GM12878 (cell line): ENCODE data around the gene ARRB2. TPM values are rescaled to one million over a fixed set of nuclear protein-coding genes. Genes with fewer than 3 reads are reported as not detected.
A peak's percentile ranks its signal among the peaks of the same experiment; 100 is the strongest.

Source experiments
- ATAC-seq: fragments of 200-7000 bp; cut with Tn5 transposase; 3 replicates; pipeline ENCODE4 v1.9.1; 2020; ENCODE audit warnings: mild to moderate bottlenecking, moderate library complexity
- BruUV-seq: library from RNA; stranded (reverse); fragments of 400-500 nt; replicated peaks from 2 replicates; lab custom pipeline; 2021; lab: Mats Ljungman, UMichigan
- CTCF ChIA-PET: fragments of 300-600 bp; sonication (Branson Sonifier 250); formaldehyde crosslinking; extraction: SDS; loops from one replicate; lab custom pipeline; 2021; ENCODE audit warnings: inconsistent platforms; lab: Yijun Ruan, JAX
- POLR2A ChIA-PET: fragments of 350-600 bp; formaldehyde crosslinking; extraction: SDS; loops from one replicate; lab custom pipeline; 2021; ENCODE audit warnings: inconsistent platforms; lab: Charles Lee
- RAD21 ChIA-PET: fragments of 300-600 bp; sonication (Branson Sonifier 250); formaldehyde crosslinking; loops from one replicate; lab custom pipeline; 2023; ENCODE audit warnings: antibody characterized with exemption; ENCODE audit not compliant: unreplicated experiment; lab: Charles Lee
- SMC1A ChIA-PET: fragments of 300-600 bp; sonication (Branson Sonifier 250); formaldehyde crosslinking; loops from one replicate; lab custom pipeline; 2023; ENCODE audit not compliant: unreplicated experiment, uncharacterized antibody; lab: Charles Lee
- DNase-seq: peaks from one replicate; pipeline ENCODE4 v3.0.0-alpha.2; 2011; ENCODE audit warnings: low read depth, low spot score
- FAIRE-seq: peaks from 3 replicates; lab custom pipeline; 2011; peaks lifted over from hg19 to GRCh38; lab: Jason Lieb, UNC
- H2AFZ ChIP-seq: 2 replicates; pipeline ENCODE4 v1.6.0; 2011; ENCODE audit warnings: low read depth, low read length, control low read depth; ENCODE audit not compliant: control insufficient read depth
- H3K27ac ChIP-seq: 2 replicates; pipeline ENCODE4 v1.5.1; 2011; ENCODE audit warnings: control low read depth; ENCODE audit not compliant: control insufficient read depth, insufficient read depth
- H3K27me3 ChIP-seq, 2 experiments: replicated peaks in 1 of 2; 2 replicates each; pipeline versions ENCODE4 v1.6.0 to v1.6.1; 2011; ENCODE audit warnings: low read length in 1 of 2; ENCODE audit not compliant: control insufficient read depth in 2 of 2, insufficient read depth in 2 of 2
- H3K36me3 ChIP-seq, 2 experiments: 2 replicates each; pipeline ENCODE4 v1.5.1; 2011; ENCODE audit warnings: low read length in 1 of 2; ENCODE audit not compliant: control insufficient read depth in 2 of 2, insufficient read depth in 2 of 2
- H3K4me1 ChIP-seq: 2 replicates; pipeline ENCODE4 v1.6.1; 2011; ENCODE audit warnings: mild to moderate bottlenecking, low read length, moderate library complexity, mixed read lengths; ENCODE audit not compliant: control insufficient read depth, insufficient read depth
- H3K4me2 ChIP-seq: 2 replicates; pipeline ENCODE4 v1.6.0; 2011; ENCODE audit warnings: control low read depth; ENCODE audit not compliant: control insufficient read depth, insufficient read depth
- H3K4me3 ChIP-seq: fragments of 200-600 bp; sonication (generic); 2 replicates; pipeline ENCODE4 v1.5.1; 2016
- H3K79me2 ChIP-seq: 2 replicates; pipeline ENCODE4 v1.6.0; 2011; ENCODE audit warnings: low read length; ENCODE audit not compliant: control insufficient read depth, insufficient read depth
- H3K9ac ChIP-seq: 2 replicates; pipeline ENCODE4 v1.8.0; 2011; ENCODE audit warnings: low read length, control low read depth, mixed read lengths; ENCODE audit not compliant: control insufficient read depth, insufficient read depth
- H3K9me3 ChIP-seq: replicated peaks from 3 replicates; pipeline ENCODE4 v1.5.1; 2011; ENCODE audit warnings: mild to moderate bottlenecking, low read length; ENCODE audit not compliant: control insufficient read depth, insufficient read depth
- H4K20me1 ChIP-seq: 2 replicates; pipeline ENCODE4 v1.6.0; 2011; ENCODE audit not compliant: control insufficient read depth, insufficient read depth
- ASH2L ChIP-seq: fragments of 300-600, 200-600 bp; sonication (generic); IDR thresholded peaks from 2 replicates; pipeline ENCODE4 v1.6.1; 2017; ENCODE audit warnings: low read depth, mild to moderate bottlenecking, borderline replicate concordance
- BCL3 ChIP-seq: IDR thresholded peaks from 2 replicates; pipeline ENCODE4 v1.6.1; 2011; ENCODE audit warnings: borderline replicate concordance, low read depth, mild to moderate bottlenecking, moderate library complexity, low read length; ENCODE audit not compliant: insufficient read depth, poor library complexity, severe bottlenecking
- BHLHE40 ChIP-seq, 2 experiments: fragments of 450-650 bp in 1 of 2; IDR thresholded peaks; 2 replicates each; pipeline ENCODE4 v1.6.1; 2011 to 2017; ENCODE audit warnings: low read depth in 2 of 2, borderline replicate concordance in 1 of 2, improper control_type of control experiment in 1 of 2, low read length in 1 of 2, mild to moderate bottlenecking in 1 of 2
- BRCA1 ChIP-seq: IDR thresholded peaks from 2 replicates; pipeline ENCODE4 v1.6.1; 2011; ENCODE audit warnings: low read depth, low read length, improper control_type of control experiment
- CBX3 ChIP-seq: fragments of 200-600 bp; sonication (generic); IDR thresholded peaks from 2 replicates; pipeline ENCODE4 v1.6.1; 2016; ENCODE audit warnings: low read depth, borderline replicate concordance
- MTA2 ChIP-seq: fragments of 450-650 bp; IDR thresholded peaks from 2 replicates; pipeline ENCODE4 v1.6.1; 2016; ENCODE audit warnings: low read depth, mild to moderate bottlenecking, moderate library complexity
- MYC ChIP-seq: IDR thresholded peaks from 2 replicates; pipeline ENCODE4 v1.6.1; 2011; ENCODE audit warnings: mild to moderate bottlenecking, low read length, moderate library complexity, inconsistent platforms; ENCODE audit not compliant: insufficient read depth, insufficient replicate concordance, insufficient read length, severe bottlenecking
- NFYA ChIP-seq: IDR thresholded peaks from 2 replicates; pipeline ENCODE4 v1.6.1; 2011; ENCODE audit warnings: low read depth, mild to moderate bottlenecking, low read length, improper control_type of control experiment, borderline replicate concordance
- NR2F1 ChIP-seq: fragments of 450-650 bp; conservative IDR thresholded peaks from 2 replicates; pipeline ENCODE4 v1.6.1; 2017; ENCODE audit warnings: mild to moderate bottlenecking
- PBX3 ChIP-seq: IDR thresholded peaks from 2 replicates; pipeline ENCODE4 v1.6.1; 2011; ENCODE audit warnings: mild to moderate bottlenecking, low read depth, low read length, moderate library complexity; ENCODE audit not compliant: insufficient replicate concordance
- SP1 ChIP-seq: IDR thresholded peaks from one replicate; pipeline ENCODE4 v1.6.1; 2011; ENCODE audit warnings: low read depth, low read length
- SREBF2 ChIP-seq: IDR thresholded peaks from 2 replicates; pipeline ENCODE4 v1.6.1; 2012; ENCODE audit warnings: mild to moderate bottlenecking, low read length
- WGBS: methylation state at CpG from one replicate; pipeline ENCODE4 v1.1.6; 2016; ENCODE audit warnings: low lambda C conversion rate; ENCODE audit not compliant: insufficient replicate concordance, insufficient coverage; ENCODE audit errors: missing lambda C conversion rate; 5-methylcytosine and 5-hydroxymethylcytosine counted together
- in situ Hi-C: fragments of 300-500 bp; cut with MboI; formaldehyde crosslinking; loops from 9 replicates; pipeline ENCODE4 v1.14.3; 2018; ENCODE audit warnings: mixed read lengths
- intact Hi-C: fragments of 100-400 bp; cut with micrococcal nuclease; formaldehyde crosslinking; loops from one replicate; pipeline ENCODE4 v1.14.2; 2022; ENCODE audit not compliant: unreplicated experiment
- polyA plus RNA-seq, 11 experiments: library from polyadenylated mRNA; depleted of rRNA in 4 of 11; unstranded in 6 of 11; stranded (reverse) in 5 of 11; fragments of >200 nt; fragmentation: Nextera tagmentation in 4 of 11; fragmentation: Illumina TruSeq in 1 of 11; extraction: Ambion mirVana in 4 of 11; extraction: Trizol in 1 of 11; gene quantifications; 1 replicate in 1 of 11; 2 replicates in 10 of 11; pipeline versions ENCODE4 v1.2.1 to v1.2.3, GENCODE V29; 2011 to 2016; ENCODE audit warnings: inconsistent platforms in 2 of 11, missing spikeins in 2 of 11, low read depth in 1 of 11
- total RNA-seq, 4 experiments: library from RNA; depleted of rRNA in 3 of 4; stranded (reverse); fragments of >200 nt in 3 of 4; fragmentation: Illumina TruSeq in 1 of 4; extraction: Trizol in 1 of 4; gene quantifications; 2 replicates each; pipeline versions ENCODE4 v1.2.1 to v1.2.3, GENCODE V29; 2013 to 2021

Gene ARRB2
- total and polyA plus RNA-seq, 10 of the 15 experiments (the other 5 are each of a cell fraction or from before 2014, with no cell fraction given): 6.5 to 75.2 (median 43.1) TPM

- ChIA-PET SMC1A (interaction anchor here (1.2 kb wide), 1 partner anchor 17 kb away, joined by 3 read pairs; no protein-coding TSS in a partner anchor), RAD21 (no interaction called here), POLR2A (no interaction called here)
- Histone ChIP-seq H3K27ac (no peak overlapping the region), H3K79me2 (no peaks in the 10 kb centered on the region), H3K4me1 (no peaks in the 10 kb centered on the region), H4K20me1 (no peaks in the 10 kb centered on the region), H3K4me2 (no peak overlapping the region), H3K9me3 (no peaks in the 10 kb centered on the region)
- no peak for DNase-seq
- WGBS: 84% methylated on average over 14 of the region's 14 CpGs
- BruUV-seq: no TSS peak
- in situ Hi-C loops: no loop called here
- ATAC-seq: no peak
- TF ChIP-seq SREBF2 (no peak), BCL3 (peak; percentile 62)
- TF ChIP-seq, all 136 proteins: peak for 1
- intact Hi-C loops: no loop called here
- H3K36me3 ChIP-seq: peaks cover 30 to 39% of the 10 kb centered on the region in 2 experiments
- CTCF ChIA-PET: no interaction called here
- FAIRE-seq: no peak
- H3K4me3 ChIP-seq: no peak overlapping the region
- no peak overlapping the region for H3K9ac ChIP-seq
- no peak overlapping the region for H2AFZ ChIP-seq
- no peaks in the 10 kb centered on the region for H3K27me3 ChIP-seq
Measured at GRCh38 chr17:4678448-4679026, 31.9 kb upstream of the ARRB2 start.

GRCh38 chr17:4679658-4680057 lies 30.8 kb upstream of the ARRB2 start:
- POLR2A ChIA-PET: interaction anchor here (0.5 kb wide), 1 partner anchor 180 kb away, joined by 4 read pairs; no protein-coding TSS in a partner anchor
- no peak overlapping the region for H3K9ac ChIP-seq
- TF ChIP-seq NR2F1: no peak
- TF ChIP-seq ASH2L: no peak
- TF ChIP-seq BCL3: peak; percentile 91
- TF ChIP-seq MTA2: no peak
- no peak for TF ChIP-seq MYC
- TF ChIP-seq BRCA1: no peak
- no peak for TF ChIP-seq CBX3
- TF ChIP-seq BHLHE40 (IDR thresholded peaks at IDR 0.05; ENCODE audit: borderline replicate concordance in 1 of 2, low read depth in 2 of 2, low read length in 1 of 2): no peak
- no peak for TF ChIP-seq SP1
- TF ChIP-seq NFYA: no peak
- peak; percentile 33 for TF ChIP-seq PBX3

More at GRCh38 chr17:4679658-4680057, 30.8 kb upstream of the ARRB2 start:
- Histone ChIP-seq H3K4me3 (no peak overlapping the region), H3K9me3 (no peaks in the 10 kb centered on the region), H3K79me2 (no peaks in the 10 kb centered on the region), H4K20me1 (no peaks in the 10 kb centered on the region), H3K4me1 (no peaks in the 10 kb centered on the region), H3K4me2 (no peak overlapping the region), H3K27ac (no peak overlapping the region), H2AFZ (no peak overlapping the region), H3K36me3 (peaks cover 30 to 35% of the 10 kb centered on the region in 2 experiments), H3K27me3 (no peaks in the 10 kb centered on the region)
- no peak for ATAC-seq
- no TSS peak for BruUV-seq
- ChIA-PET RAD21 (no interaction called here), CTCF (interaction anchor here (1.1 kb wide), 1 partner anchor 110 kb away, joined by 3 read pairs; no protein-coding TSS in a partner anchor), SMC1A (interaction anchor here (1.2 kb wide), 1 partner anchor 16 kb away, joined by 3 read pairs; no protein-coding TSS in a partner anchor)
- no peak for DNase-seq
- 96% methylated on average over 7 of the region's 7 CpGs for WGBS
- peak; percentile 61 for FAIRE-seq
- in situ Hi-C loops: no loop called here
- intact Hi-C loops: no loop called here
